Measurements from ENCODE around the gene CFAP65.

CFAP65 gene

GRCh38 chr2:218962859-218963492 lies 78.3 kb downstream of the CFAP65 start:
- DNase-seq (ENCODE audit: low spot score): no peak

- no peak for DNase-seq (ENCODE audit: low spot score)
Measured at GRCh38 chr2:218961651-218962570, 79.4 kb downstream of the CFAP65 start.

DNA sequence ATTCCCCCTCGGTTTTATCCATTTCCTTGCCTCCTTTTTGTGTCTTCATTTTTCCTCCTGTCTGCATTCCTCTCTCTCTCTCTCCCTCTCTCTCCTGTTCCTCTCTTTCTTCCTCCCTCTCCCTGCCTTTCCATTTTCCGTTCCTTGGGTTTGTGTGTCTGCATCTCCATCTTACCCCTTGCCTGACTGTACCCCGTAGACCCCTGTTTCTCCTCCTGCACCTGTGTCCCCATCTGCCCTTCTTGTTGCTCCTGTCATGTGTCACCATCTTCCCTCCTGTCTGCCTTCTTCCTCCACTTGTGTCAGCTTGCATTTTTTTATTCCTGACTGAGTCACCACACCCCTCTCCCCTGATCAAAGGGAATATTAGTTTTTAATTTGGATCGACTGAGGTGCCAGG lies 80.1 kb downstream of the CFAP65 start:
- DNase-seq (ENCODE audit: low spot score): no peak

DNA sequence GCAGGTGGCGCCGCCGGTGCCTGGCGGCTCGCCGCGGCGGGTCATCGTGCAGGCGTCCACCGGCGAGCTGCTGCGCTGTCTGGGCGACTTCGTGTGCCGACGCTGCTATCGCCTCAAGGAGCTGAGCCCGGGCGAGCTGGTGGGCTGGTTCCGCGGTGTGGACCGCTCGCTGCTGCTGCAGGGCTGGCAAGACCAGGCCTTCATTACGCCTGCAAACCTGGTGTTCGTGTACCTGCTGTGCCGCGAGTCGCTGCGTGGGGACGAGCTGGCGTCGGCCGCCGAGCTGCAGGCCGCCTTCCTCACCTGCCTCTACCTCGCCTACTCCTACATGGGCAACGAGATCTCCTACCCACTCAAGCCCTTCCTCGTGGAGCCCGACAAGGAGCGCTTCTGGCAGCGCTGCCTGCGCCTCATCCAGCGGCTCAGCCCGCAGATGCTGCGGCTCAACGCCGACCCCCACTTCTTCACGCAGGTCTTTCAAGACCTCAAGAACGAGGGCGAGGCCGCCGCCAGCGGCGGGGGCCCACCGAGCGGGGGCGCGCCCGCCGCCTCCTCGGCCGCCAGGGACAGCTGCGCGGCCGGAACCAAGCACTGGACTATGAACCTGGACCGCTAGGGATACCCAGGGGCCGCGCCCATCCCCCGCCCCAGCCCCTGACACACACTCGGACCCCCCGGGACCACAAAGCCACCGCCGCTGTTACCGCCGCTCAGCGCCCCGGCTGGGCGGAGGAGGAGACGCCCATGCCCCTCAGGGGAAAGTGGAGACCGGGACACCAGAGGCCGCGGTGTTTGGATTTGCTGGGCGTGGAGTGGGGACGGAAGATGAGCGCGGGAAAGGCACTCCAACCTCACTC lies 80.8 kb downstream of the CFAP65 start:
- DNase-seq (ENCODE audit: low spot score): no peak

DNA sequence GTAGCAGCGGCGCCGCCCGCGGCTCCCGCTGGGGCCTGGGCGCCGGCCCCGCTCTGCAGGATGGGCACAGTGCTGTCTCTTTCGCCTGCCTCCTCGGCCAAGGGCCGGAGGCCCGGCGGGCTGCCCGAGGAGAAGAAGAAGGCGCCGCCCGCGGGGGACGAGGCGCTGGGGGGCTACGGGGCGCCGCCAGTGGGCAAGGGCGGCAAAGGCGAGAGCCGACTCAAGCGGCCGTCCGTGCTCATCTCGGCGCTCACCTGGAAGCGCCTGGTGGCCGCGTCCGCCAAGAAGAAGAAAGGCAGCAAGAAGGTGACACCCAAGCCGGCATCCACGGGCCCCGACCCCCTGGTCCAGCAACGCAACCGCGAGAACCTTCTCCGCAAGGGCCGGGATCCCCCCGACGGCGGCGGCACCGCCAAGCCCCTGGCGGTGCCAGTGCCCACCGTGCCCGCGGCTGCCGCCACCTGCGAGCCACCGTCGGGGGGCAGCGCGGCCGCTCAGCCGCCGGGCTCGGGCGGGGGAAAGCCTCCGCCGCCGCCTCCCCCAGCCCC lies 81.5 kb downstream of the CFAP65 start:
- DNase-seq (ENCODE audit: low spot score): no peak

DNA sequence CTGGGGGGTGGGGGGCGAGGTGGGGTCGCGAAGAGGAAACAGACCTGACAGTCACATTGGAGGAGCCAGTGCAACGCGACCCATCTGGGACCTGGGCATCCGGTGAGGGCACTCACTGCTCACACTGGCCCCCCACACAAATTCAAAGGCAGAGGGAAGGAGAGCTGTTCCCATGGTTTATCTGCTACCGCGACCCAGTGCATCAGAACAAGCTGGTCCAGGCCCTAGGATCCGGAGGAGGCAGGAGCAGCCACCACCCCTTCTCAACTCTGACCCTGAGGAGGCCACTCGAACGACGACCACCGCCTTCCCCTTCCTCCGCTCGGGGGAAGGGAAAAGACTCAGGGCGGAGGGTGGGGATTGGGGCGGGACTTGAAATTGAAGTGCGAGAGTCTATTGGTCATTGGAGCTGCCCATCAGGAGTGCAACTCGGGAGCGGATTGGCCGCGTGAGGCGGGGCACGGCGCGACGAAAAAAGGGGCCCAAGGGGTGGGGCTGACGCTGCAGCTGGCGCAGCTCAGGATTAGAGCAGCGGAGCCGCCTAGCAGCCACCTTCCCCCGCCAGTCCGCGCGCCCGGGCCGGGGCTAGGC lies 82.1 kb downstream of the CFAP65 start, which contains the start of gene CDK5R2:
CDK5R2 (plus strand) TSS at position 526 of the 591 bp plus-strand sequence. CDS start 155 bp downstream, outside the sequence.
- DNase-seq (ENCODE audit: low spot score): peak; percentile 86

GRCh38 chr2:218958276-218958675 lies 83.0 kb downstream of the CFAP65 start:
- no peak for DNase-seq (ENCODE audit: low spot score)

- DNase-seq (ENCODE audit: low spot score): no peak
Measured at GRCh38 chr2:218957671-218958070, 83.6 kb downstream of the CFAP65 start.

- no peak for DNase-seq (ENCODE audit: low spot score)
Measured at GRCh38 chr2:218956039-218956438, 85.3 kb downstream of the CFAP65 start.

DNA sequence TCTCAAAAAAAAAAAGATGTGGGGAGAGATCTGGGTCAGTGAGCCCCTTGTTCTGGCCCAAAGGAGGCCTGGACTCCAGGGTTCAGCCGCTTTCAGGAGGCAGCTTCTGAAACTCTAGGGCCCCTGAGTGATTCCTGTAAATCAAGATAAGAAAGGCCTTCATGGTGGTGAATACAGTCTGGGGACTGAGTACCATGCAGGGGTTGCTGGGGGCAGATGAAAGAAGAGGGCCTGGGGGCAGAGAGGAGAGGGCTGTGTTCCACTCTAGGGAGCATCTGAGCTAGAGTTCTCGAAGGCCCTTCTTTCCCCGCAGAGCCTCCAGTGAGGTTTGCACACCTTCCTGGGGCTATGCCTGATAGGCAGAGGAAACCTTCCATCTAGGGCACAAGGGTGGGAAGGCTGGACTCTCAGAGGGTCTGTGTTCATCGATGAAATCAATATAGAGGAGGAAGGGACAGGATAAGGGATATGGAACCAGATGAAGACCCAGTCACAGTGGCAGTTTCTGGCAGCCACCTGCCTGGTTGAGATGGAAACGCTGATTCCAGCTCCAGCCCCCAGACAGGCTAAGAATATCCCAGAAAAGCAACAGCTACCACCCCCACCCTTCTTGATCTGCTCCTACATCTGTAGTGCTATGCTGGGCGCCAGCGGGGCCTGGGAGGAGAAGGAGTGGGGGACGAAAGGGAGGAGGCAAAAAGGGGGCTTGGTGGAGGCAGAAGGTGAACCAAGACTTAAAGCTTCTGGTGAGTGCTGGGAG lies 86.6 kb downstream of the CFAP65 start:
- no peak for DNase-seq (ENCODE audit: low spot score)

- no peak for DNase-seq (ENCODE audit: low spot score)
Measured at GRCh38 chr2:218953366-218953954, 87.9 kb downstream of the CFAP65 start.
